Stomach smooth muscle (tissue), 2 donors: ENCODE measurements around the gene CPNE4.

Experiments used
- H3K27ac ChIP-seq: one replicate; pipeline ENCODE4 v1.7.0; 2013; ENCODE audit warnings: mild to moderate bottlenecking, low read length, inconsistent platforms
- H3K27me3 ChIP-seq, 2 donors: one replicate each; pipeline ENCODE4 v1.7.0; 2013; ENCODE audit warnings: low read length in 2 of 2; ENCODE audit not compliant: insufficient read depth in 2 of 2, control insufficient read depth in 1 of 2
- H3K36me3 ChIP-seq, 2 donors: one replicate each; pipeline ENCODE4 v1.7.0; 2013; ENCODE audit warnings: low read length in 2 of 2; ENCODE audit not compliant: control insufficient read depth in 2 of 2, insufficient read depth in 2 of 2
- H3K4me1 ChIP-seq: one replicate; pipeline ENCODE4 v1.7.0; 2013; ENCODE audit warnings: low read length; ENCODE audit not compliant: control insufficient read depth, insufficient read depth
- H3K4me3 ChIP-seq, 2 donors: one replicate each; pipeline ENCODE4 v1.7.0; 2013; ENCODE audit warnings: low read length in 2 of 2
- H3K9ac ChIP-seq, 2 donors: one replicate each; pipeline ENCODE4 v1.7.0; 2013; ENCODE audit warnings: low read length in 2 of 2, mild to moderate bottlenecking in 1 of 2
- H3K9me3 ChIP-seq, 2 donors: one replicate each; pipeline ENCODE4 v1.7.0; 2013; ENCODE audit warnings: low read length in 2 of 2; ENCODE audit not compliant: control insufficient read depth in 2 of 2
- donor health status: healthy.
- donor health status: Pancreatic carcinoma.

Gene CPNE4

DNA sequence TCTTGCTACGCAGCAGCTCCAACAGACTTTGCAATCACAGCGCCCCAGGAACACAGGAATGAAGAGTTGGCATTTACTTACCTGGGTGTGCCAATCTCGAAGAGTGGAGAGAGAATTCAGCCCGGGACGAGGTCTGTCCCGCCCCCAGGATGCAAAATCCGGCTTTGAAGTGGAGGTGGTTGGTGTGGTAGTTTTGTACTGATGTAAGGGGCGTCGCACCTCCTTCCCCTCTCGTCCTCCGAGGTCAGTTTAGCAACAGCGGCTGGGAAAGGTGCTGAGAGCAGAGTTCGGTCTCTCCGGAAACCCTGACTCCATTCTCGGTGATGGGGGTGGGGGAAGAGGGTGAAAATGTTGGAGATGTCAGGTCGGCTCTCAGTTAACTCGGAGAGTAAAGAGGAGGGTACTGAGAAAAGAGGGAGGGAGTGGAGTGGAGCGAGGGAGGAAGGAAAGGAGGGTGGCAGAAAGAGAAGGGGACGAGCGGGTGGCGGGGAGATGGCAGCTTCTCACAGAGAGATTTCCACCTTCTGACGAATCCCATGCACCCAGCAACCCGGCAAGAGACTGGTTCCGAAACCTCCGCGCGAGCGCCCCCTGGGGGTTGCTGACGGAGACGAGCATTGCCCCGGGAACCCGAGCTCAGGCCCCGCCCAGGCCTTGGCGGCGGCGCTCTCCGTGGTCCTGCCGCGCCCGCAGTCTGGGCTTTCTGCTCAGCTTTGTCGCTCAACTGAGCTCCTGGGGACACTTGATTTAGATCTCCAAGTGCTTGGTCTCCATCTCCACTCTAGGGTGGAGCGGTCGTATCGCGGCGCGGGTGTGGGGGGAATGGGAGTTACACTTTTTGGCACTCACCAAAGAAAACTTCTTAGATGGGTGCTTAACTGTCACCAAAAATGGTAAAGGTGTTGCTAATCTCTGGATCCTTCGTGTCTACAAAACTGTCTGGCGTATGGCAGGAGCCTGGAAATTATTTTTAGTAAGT is at the start of gene CPNE4:
TSS of gene CPNE4 (minus strand) at position 529 of the 979 bp plus-strand sequence.
- Histone ChIP-seq H3K9me3 (no peaks in the 10 kb centered on the region), H3K27ac (no peak within 1 kb of the TSS), H3K4me1 (peaks cover 3% of the 10 kb centered on the region), H3K36me3 (no peaks in the 10 kb centered on the region), H3K9ac (no peak within 1 kb of the TSS), H3K4me3 (peak within 1 kb of the TSS in 1 of 2 donors; percentile 41), H3K27me3 (peaks cover 21 to 36% of the 10 kb centered on the region in 2 donors)

- no peak overlapping the region for H3K27ac ChIP-seq
- H3K4me3 ChIP-seq: no peak overlapping the region
Observed at GRCh38 chr3:132083583-132084279, 48.9 kb upstream of the CPNE4 start.

GRCh38 chr3:132083159-132083558 is 48.3 kb upstream of the CPNE4 start:
- Histone ChIP-seq H3K9ac (no peak overlapping the region), H3K27me3 (no peaks in the 10 kb centered on the region), H3K4me1 (no peaks in the 10 kb centered on the region), H3K9me3 (peaks cover 0 to 3% of the 10 kb centered on the region in 2 donors), H3K4me3 (no peak overlapping the region), H3K36me3 (no peaks in the 10 kb centered on the region), H3K27ac (no peak overlapping the region)

More at GRCh38 chr3:132083583-132084279, 48.9 kb upstream of the CPNE4 start:
- Histone ChIP-seq H3K9me3 (peaks cover 0 to 3% of the 10 kb centered on the region in 2 donors), H3K9ac (no peak overlapping the region), H3K4me1 (no peaks in the 10 kb centered on the region), H3K27me3 (no peaks in the 10 kb centered on the region), H3K36me3 (no peaks in the 10 kb centered on the region)

DNA sequence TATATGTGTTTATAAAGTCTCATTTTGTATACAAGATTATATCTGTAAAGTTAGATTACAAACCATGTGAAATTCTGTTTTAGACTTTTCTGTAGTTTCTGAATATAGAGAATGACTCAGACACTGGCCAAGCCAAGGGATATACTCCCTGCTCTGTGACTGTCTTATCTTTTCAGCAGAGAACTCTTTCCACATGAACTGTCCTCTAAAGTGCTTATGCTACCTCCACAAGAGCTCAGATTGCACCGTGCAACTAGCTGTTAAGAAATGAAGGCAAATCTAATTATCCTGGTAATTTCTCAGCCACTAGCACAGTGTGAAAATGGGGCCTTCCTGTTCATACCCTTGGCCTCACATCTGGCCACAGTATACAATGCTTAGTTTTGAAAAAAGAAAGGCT is 44.3 kb upstream of the CPNE4 start:
- Histone ChIP-seq H3K4me3 (no peak overlapping the region), H3K36me3 (no peaks in the 10 kb centered on the region), H3K9me3 (no peaks in the 10 kb centered on the region), H3K9ac (no peak overlapping the region), H3K27me3 (no peaks in the 10 kb centered on the region), H3K4me1 (no peaks in the 10 kb centered on the region), H3K27ac (no peak overlapping the region)

DNA sequence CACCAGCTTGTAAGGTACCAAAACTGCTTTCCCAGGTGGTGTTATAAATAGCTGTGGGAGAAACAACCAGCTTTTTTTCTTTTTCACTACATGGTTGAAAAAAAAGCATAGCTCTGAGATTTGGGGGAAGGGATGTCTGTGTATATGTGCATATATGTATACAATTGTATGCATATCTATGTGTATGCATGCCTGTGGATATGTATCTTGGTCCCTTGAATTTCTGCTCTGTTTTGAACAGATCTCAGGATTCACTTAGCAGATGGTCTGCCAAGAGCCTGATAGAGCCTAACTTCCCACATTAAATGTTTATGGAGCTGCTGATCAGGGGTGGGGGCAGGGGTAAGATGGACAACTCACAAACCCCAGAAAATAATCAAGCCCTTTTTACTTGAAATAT is 39.0 kb upstream of the CPNE4 start:
- no peak overlapping the region for H3K9ac ChIP-seq
- no peaks in the 10 kb centered on the region for H3K27me3 ChIP-seq
- H3K36me3 ChIP-seq: no peaks in the 10 kb centered on the region
- no peaks in the 10 kb centered on the region for H3K4me1 ChIP-seq
- H3K9me3 ChIP-seq: no peaks in the 10 kb centered on the region
- no peak overlapping the region for H3K4me3 ChIP-seq
- no peak overlapping the region for H3K27ac ChIP-seq

GRCh38 chr3:132071043-132071442 is 36.2 kb upstream of the CPNE4 start:
- Histone ChIP-seq H3K27ac (no peak overlapping the region), H3K4me1 (no peaks in the 10 kb centered on the region), H3K4me3 (no peak overlapping the region), H3K27me3 (no peaks in the 10 kb centered on the region), H3K9me3 (no peaks in the 10 kb centered on the region), H3K9ac (no peak overlapping the region), H3K36me3 (no peaks in the 10 kb centered on the region)

GRCh38 chr3:132064114-132064513 is 29.3 kb upstream of the CPNE4 start:
- Histone ChIP-seq H3K4me1 (no peaks in the 10 kb centered on the region), H3K36me3 (no peaks in the 10 kb centered on the region), H3K4me3 (no peak overlapping the region), H3K27ac (no peak overlapping the region), H3K9ac (no peak overlapping the region), H3K9me3 (no peaks in the 10 kb centered on the region), H3K27me3 (no peaks in the 10 kb centered on the region)

DNA sequence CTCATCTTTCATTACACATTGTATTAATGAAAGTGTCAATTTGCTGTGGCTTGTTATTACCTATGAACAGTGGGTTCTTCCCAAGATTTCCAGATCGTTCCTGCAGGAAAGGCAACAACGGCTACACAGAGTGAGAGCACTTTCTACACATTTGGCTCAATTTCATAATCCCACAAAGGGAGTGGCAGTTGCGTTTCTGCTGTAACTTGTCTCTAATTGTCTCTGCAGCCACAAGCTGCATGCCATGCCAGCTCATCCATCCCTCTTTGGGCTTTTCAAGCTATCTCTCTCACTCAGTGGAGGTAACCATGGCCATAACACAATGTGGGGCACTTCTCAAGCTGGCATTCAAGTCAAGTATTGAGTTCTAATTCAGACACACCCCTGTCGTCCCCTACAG is 27.7 kb upstream of the CPNE4 start:
- Histone ChIP-seq H3K9me3 (peaks cover 0 to 2% of the 10 kb centered on the region in 2 donors), H3K4me3 (no peak overlapping the region), H3K27me3 (no peaks in the 10 kb centered on the region), H3K36me3 (no peaks in the 10 kb centered on the region), H3K27ac (no peak overlapping the region), H3K4me1 (no peaks in the 10 kb centered on the region), H3K9ac (no peak overlapping the region)

GRCh38 chr3:132055872-132056271 is 21.1 kb upstream of the CPNE4 start:
- Histone ChIP-seq H3K4me3 (no peak overlapping the region), H3K9me3 (peaks cover 2% of the 10 kb centered on the region in 2 donors), H3K4me1 (no peaks in the 10 kb centered on the region), H3K36me3 (no peaks in the 10 kb centered on the region), H3K9ac (no peak overlapping the region), H3K27ac (no peak overlapping the region), H3K27me3 (no peaks in the 10 kb centered on the region)

GRCh38 chr3:132047209-132047608 is 12.4 kb upstream of the CPNE4 start:
- H3K4me1 ChIP-seq: no peaks in the 10 kb centered on the region
- no peak overlapping the region for H3K9ac ChIP-seq
- no peak overlapping the region for H3K4me3 ChIP-seq
- H3K27ac ChIP-seq: no peak overlapping the region
- H3K36me3 ChIP-seq: no peaks in the 10 kb centered on the region
- no peaks in the 10 kb centered on the region for H3K9me3 ChIP-seq
- no peaks in the 10 kb centered on the region for H3K27me3 ChIP-seq
